ENCODE measurements around the gene TMEM158. TPM values are rescaled to one million over a fixed set of nuclear protein-coding genes. Genes with fewer than 3 reads are reported as not detected.

Gene TMEM158
- polyA plus RNA-seq, 1 of the 3 experiments (the other 2 are of a cell fraction), result 76.4 TPM

Small RNA genes lying within 50 kb of the gene (small RNA-seq; reads per million reads assigned to genes)
- gene RF00012, result 0 reads per million in 7 experiments

Other genes with a start within 250 kb of the TMEM158 start
- 0.16 and 0.46 TPM in 2 replicates for gene CLEC3B, start 200.0 kb downstream of the TMEM158 start, polyA plus RNA-seq (2012; rRNA removed)
- gene CDCP1, start 79.9 kb downstream of the TMEM158 start, polyA plus RNA-seq (2012; rRNA removed), result 2.7 and 3.6 TPM in 2 replicates
- gene LARS2, start 162.3 kb upstream of the TMEM158 start, polyA plus RNA-seq (2012; rRNA removed), result 13.5 and 16.1 TPM in 2 replicates

Data from SK-N-SH (cell line).